Heart left ventricle (tissue), 16 donors: ENCODE results near the gene TSPAN13. TPM values are rescaled to one million over a fixed set of nuclear protein-coding genes. Genes with fewer than 3 reads are reported as not detected.

ENCODE experiments used
- ATAC-seq, 4 donors: fragments of 200-7000 bp; cut with Tn5 transposase; one replicate each; pipeline ENCODE4 v1.9.1; 2020 to 2022; ENCODE audit warnings: moderate library complexity in 4 of 4, mild to moderate bottlenecking in 3 of 4, moderate number of reproducible peaks in 1 of 4
- DNase-seq, 5 donors: peaks; one replicate each; pipeline ENCODE4 v3.0.0-alpha.2; 2020
- H3K27ac ChIP-seq, 12 donors: fragments of 200-600 bp; sonication (generic) in 4 of 12; one replicate each; pipeline versions ENCODE4 v1.5.0 to v1.8.0; 2016 to 2022; ENCODE audit warnings: mild to moderate bottlenecking in 2 of 12
- H3K27me3 ChIP-seq, 9 donors: fragments of 200-600 bp; sonication (generic) in 2 of 9; one replicate each; pipeline versions ENCODE4 v1.5.1 to v1.8.0; 2016 to 2022; ENCODE audit warnings: mild to moderate bottlenecking in 3 of 9
- H3K36me3 ChIP-seq, 9 donors: fragments of 200-600 bp; sonication (generic) in 2 of 9; one replicate each; pipeline versions ENCODE4 v1.5.0 to v1.8.0; 2018 to 2022; ENCODE audit warnings: mild to moderate bottlenecking in 2 of 9
- H3K4me1 ChIP-seq, 12 donors: fragments of 200-600 bp; sonication (generic) in 4 of 12; one replicate each; pipeline versions ENCODE4 v1.5.0 to v1.8.0; 2016 to 2022; ENCODE audit warnings: mild to moderate bottlenecking in 3 of 12
- H3K4me3 ChIP-seq, 12 donors: fragments of 200-600 bp; sonication (generic) in 4 of 12; one replicate each; pipeline versions ENCODE4 v1.5.0 to v1.8.0; 2017 to 2022; ENCODE audit warnings: mild to moderate bottlenecking in 9 of 12, moderate library complexity in 4 of 12
- H3K9me3 ChIP-seq, 12 donors: fragments of 200-600 bp; sonication (generic) in 4 of 12; one replicate each; pipeline versions ENCODE4 v1.5.0 to v1.8.0; 2016 to 2022; ENCODE audit warnings: mild to moderate bottlenecking in 1 of 12
- CTCF ChIP-seq, 12 donors: fragments of 200-600 bp; sonication (generic) in 4 of 12; IDR thresholded peaks; one replicate each; pipeline versions ENCODE4 v1.5.0 to v1.8.0; 2018 to 2022; ENCODE audit warnings: antibody characterized with exemption in 12 of 12, mild to moderate bottlenecking in 5 of 12
- POLR2A ChIP-seq, 2 donors: fragments of 450-650 bp; IDR thresholded peaks; one replicate each; pipeline ENCODE4 v1.6.1; 2017; ENCODE audit warnings: antibody characterized with exemption in 2 of 2, mild to moderate bottlenecking in 2 of 2, moderate library complexity in 2 of 2
- whole genome bisulfite sequencing, 4 donors: extraction: QIAGEN DNeasy Blood & Tissue Kit in 2 of 4; methylation state at CpG; one replicate each; pipeline versions ENCODE4 v1.1.5 to v1.1.7; 2013 to 2018; 5-methylcytosine and 5-hydroxymethylcytosine counted together
- intact Hi-C, 10 donors: fragments of 100-400 bp; cut with DNase I; formaldehyde crosslinking; loops; one replicate each; pipeline versions ENCODE4 v1.11.1 to v1.14.2; 2022
- polyA plus RNA-seq, 2 donors: library from polyadenylated mRNA; stranded (reverse); fragments of 200-250 nt; gene quantifications; one replicate each; pipeline ENCODE4 v1.2.3, GENCODE V29; 2013
- total RNA-seq, 9 donors: library from RNA; depleted of rRNA in 2 of 9; stranded (reverse); fragments of >200 nt in 2 of 9; fragmentation: NEBNext Ultra II Directional in 3 of 9; extraction: Animal tissue kit (Norgen Biotek cat#: 25700) in 3 of 9; gene quantifications; one replicate each; pipeline versions ENCODE4 v1.1.0 to v1.2.4, GENCODE V29; 2016 to 2023
- donor health status: ischemic (EF 13 %, LVEDD 7.1; RV severe dilation, severe dysfunction).
- donor health status: healthy with polysubstance abuse.
- donor health status: DM: no; HTN: yes; CAD: no.
- donor health status: DM: no; HTN: no; CAD: no.
- donor health status: ischemic (EF 25% LVEDD 6.9; RV normal size, moderate dysfunction).
- donor health status: ischemic (EF 25% LVEDD 5.7; RV mildly dilated, moderate dysfunction).
- donor health status: healthy.
- donor health status: DM: yes; HTN: yes; CAD: no.
- donor health status: ischemic (EF 35%, LVEDD 5.7; RV mildly dilated, moderate dysfunction).
- donor health status: nonischemic (EF 11% LVEDD 7.7; RV severe dilation, severe dysfunction).
- donor health status: DM: yes; HTN: yes; CAD: no.
- donor health status: PGD.
- donor health status: ischemic (EF 29% LVEDD 5.4; RV normal size, mild dysfunction).
- donor health status: nonischemic (EF 23%, LVEDD 6.1; RV moderate dilation, normal function).

Gene TSPAN13
- total and polyA plus RNA-seq, 11 donors = 7.4 to 39.5 (median 14.8) TPM

GRCh38 chr7:16785846-16786245 is 32.3 kb downstream of the TSPAN13 start:
- TF ChIP-seq CTCF (IDR thresholded peaks at IDR 0.05) = no peak
- TF ChIP-seq POLR2A (IDR thresholded peaks at IDR 0.05) = no peak
- no peaks in the 10 kb centered on the region for H3K9me3 ChIP-seq
- H3K27ac ChIP-seq = no peak overlapping the region
- peaks cover 0 to 13% (median 3%) of the 10 kb centered on the region in 9 donors for H3K36me3 ChIP-seq
- DNase-seq (no peak), ATAC-seq (no peak)
- H3K4me3 ChIP-seq = no peak overlapping the region
- 76 to 97% (median 87%) methylated on average over 2 of the region's 2 CpGs for WGBS, 4 donors
- H3K4me1 ChIP-seq = no peaks in the 10 kb centered on the region
- no peaks in the 10 kb centered on the region for H3K27me3 ChIP-seq
- intact Hi-C loops = no loop called here

GRCh38 chr7:16786257-16786656 is 32.7 kb downstream of the TSPAN13 start:
- H3K27ac ChIP-seq = no peak overlapping the region
- H3K4me3 ChIP-seq = no peak overlapping the region
- WGBS, 4 donors = 83 to 86% (median 85%) methylated on average over 4 of the region's 4 CpGs
- H3K36me3 ChIP-seq = peaks cover 0 to 13% (median 3%) of the 10 kb centered on the region in 9 donors
- H3K27me3 ChIP-seq = no peaks in the 10 kb centered on the region
- H3K9me3 ChIP-seq = no peaks in the 10 kb centered on the region
- TF ChIP-seq CTCF (IDR thresholded peaks at IDR 0.05) (no peak), POLR2A (IDR thresholded peaks at IDR 0.05) (no peak)
- no peaks in the 10 kb centered on the region for H3K4me1 ChIP-seq
- ATAC-seq = no peak
- DNase-seq = no peak
- intact Hi-C loops = no loop called here

DNA sequence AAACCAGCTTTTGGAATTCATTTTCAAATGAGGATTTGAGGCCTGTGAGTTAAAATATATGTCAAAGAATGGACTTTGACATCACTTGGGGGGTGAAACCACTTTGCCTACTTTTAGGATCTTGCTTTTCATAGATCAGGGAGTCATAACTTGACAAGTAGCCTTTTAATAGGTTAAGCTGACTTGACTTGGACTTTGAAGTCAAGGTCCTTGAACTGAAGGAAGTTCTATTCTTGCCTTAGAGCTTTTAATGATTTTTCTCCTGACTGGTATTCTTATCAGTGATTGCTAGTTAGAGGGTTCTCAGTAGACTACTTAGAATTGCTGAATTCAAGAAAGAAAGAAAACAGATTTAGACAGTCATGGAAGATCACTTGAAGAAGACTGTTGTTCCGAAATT is 33.6 kb downstream of the TSPAN13 start:
- DNase-seq (no peak), ATAC-seq (no peak)
- Histone ChIP-seq H3K27ac (no peak overlapping the region), H3K27me3 (no peaks in the 10 kb centered on the region), H3K9me3 (no peaks in the 10 kb centered on the region), H3K36me3 (peaks cover 0 to 13% (median 3%) of the 10 kb centered on the region in 9 donors), H3K4me1 (no peaks in the 10 kb centered on the region), H3K4me3 (no peak overlapping the region)
- intact Hi-C loops = no loop called here
- no peak for TF ChIP-seq POLR2A (IDR thresholded peaks at IDR 0.05)
- TF ChIP-seq CTCF (IDR thresholded peaks at IDR 0.05) = no peak
- 93 to 97% (median 96%) methylated on average over 1 of the region's 1 CpG for WGBS, 4 donors

DNA sequence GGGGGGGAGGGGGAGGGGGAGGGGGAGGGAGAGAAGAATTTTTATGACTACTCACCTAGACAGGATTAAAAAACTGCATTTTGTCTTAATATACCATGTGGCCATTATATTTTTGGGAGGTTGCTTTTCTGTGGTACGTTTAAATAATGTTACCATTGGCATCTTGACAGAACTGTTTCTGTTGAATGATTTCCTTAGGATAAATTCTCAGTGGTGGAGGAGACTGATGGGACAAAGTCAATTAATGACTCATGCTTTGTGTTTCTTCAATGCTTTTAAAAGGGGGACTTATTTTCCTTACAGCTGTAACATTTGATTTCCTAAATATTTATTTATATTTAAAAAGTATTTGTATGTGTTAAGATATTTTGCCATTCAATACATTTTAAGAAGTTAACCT is 37.5 kb downstream of the TSPAN13 start:
- intact Hi-C loops = no loop called here
- Histone ChIP-seq H3K4me3 (no peak overlapping the region), H3K27ac (no peak overlapping the region), H3K4me1 (no peaks in the 10 kb centered on the region), H3K9me3 (no peaks in the 10 kb centered on the region), H3K36me3 (no peaks in the 10 kb centered on the region), H3K27me3 (no peaks in the 10 kb centered on the region)
- no peak for TF ChIP-seq POLR2A (IDR thresholded peaks at IDR 0.05)
- no peak for TF ChIP-seq CTCF (IDR thresholded peaks at IDR 0.05)
- ATAC-seq (no peak), DNase-seq (no peak)
- WGBS, 4 donors = 29 to 47% (median 38%) methylated on average over 1 of the region's 1 CpG
